SK-N-SH (cell line): Measurements from ENCODE around the gene GLDC. TPM values are rescaled to one million over a fixed set of nuclear protein-coding genes. Genes with fewer than 3 reads are reported as not detected.

Source experiments
- CHD2 ChIP-seq: fragments of 150-350 bp; IDR thresholded peaks from 2 replicates; pipeline ENCODE4 v1.6.1; 2018; ENCODE audit warnings: low read length; ENCODE audit not compliant: partially characterized antibody
- ELF1 ChIP-seq: IDR thresholded peaks from 2 replicates; pipeline ENCODE4 v1.4.0; 2012
- EP300 ChIP-seq, 2 experiments: IDR thresholded peaks; 2 replicates each; pipeline versions ENCODE4 v1.4.0 to v1.6.1; 2012; ENCODE audit warnings: borderline replicate concordance in 1 of 2, low read depth in 1 of 2, low read length in 1 of 2
- FOXJ3 ChIP-seq: sonication (generic); formaldehyde crosslinking; IDR thresholded peaks from 2 replicates; pipeline ENCODE4 v1.5.1; 2020; ENCODE audit warnings: mild to moderate bottlenecking, missing genetic modification reagents
- GABPA ChIP-seq: IDR thresholded peaks from 2 replicates; pipeline ENCODE4 v1.4.0; 2012; ENCODE audit warnings: low read depth, mild to moderate bottlenecking
- MAX ChIP-seq: IDR thresholded peaks from 2 replicates; pipeline ENCODE4 v1.4.0; 2012; ENCODE audit warnings: low read depth
- MXI1 ChIP-seq: IDR thresholded peaks from 2 replicates; pipeline ENCODE4 v1.6.1; 2012; ENCODE audit warnings: mild to moderate bottlenecking, low read depth, low read length, improper control_type of control experiment
- NFIC ChIP-seq: IDR thresholded peaks from 2 replicates; pipeline ENCODE4 v1.4.0; 2012; ENCODE audit warnings: borderline replicate concordance
- POLR2AphosphoS5 ChIP-seq: IDR thresholded peaks from 2 replicates; pipeline ENCODE4 v1.6.1; 2012; ENCODE audit warnings: low read depth, low read length
- RCOR1 ChIP-seq: fragments of 150-350 bp; IDR thresholded peaks from 2 replicates; pipeline ENCODE4 v1.6.1; 2017; ENCODE audit warnings: antibody characterized with exemption, low read length
- RXRA ChIP-seq: IDR thresholded peaks from 2 replicates; pipeline ENCODE4 v1.4.0; 2012; ENCODE audit warnings: low read depth, mild to moderate bottlenecking, borderline replicate concordance
- TAF1 ChIP-seq: IDR thresholded peaks from 2 replicates; pipeline ENCODE4 v1.6.1; 2012; ENCODE audit warnings: low read depth, mild to moderate bottlenecking, low read length, moderate library complexity, borderline replicate concordance
- TCF12 ChIP-seq: IDR thresholded peaks from 2 replicates; pipeline ENCODE4 v1.4.0; 2012
- USF1 ChIP-seq: IDR thresholded peaks from 2 replicates; pipeline ENCODE4 v1.4.0; 2012; ENCODE audit warnings: low read depth, borderline replicate concordance
- YY1 ChIP-seq: IDR thresholded peaks from 2 replicates; pipeline ENCODE4 v1.4.0; 2012; ENCODE audit warnings: low read depth, mild to moderate bottlenecking
- ZBTB33 ChIP-seq: IDR thresholded peaks from 2 replicates; pipeline ENCODE4 v1.4.0; 2012; ENCODE audit warnings: low read depth, borderline replicate concordance
- polyA plus RNA-seq, 3 experiments: library from polyadenylated mRNA; depleted of rRNA; stranded (reverse); fragments of >200 nt; gene quantifications; 2 replicates each; pipeline ENCODE4 v1.2.3, GENCODE V29; 2012
- TF ChIP-seq, protein P1 (sequence below): fragments of 150-350 bp; IDR thresholded peaks from 2 replicates; pipeline ENCODE4 v1.6.1; 2016; ENCODE audit warnings: mild to moderate bottlenecking, low read depth, low read length
- TF ChIP-seq, protein P2 (sequence below): IDR thresholded peaks from 2 replicates; pipeline ENCODE4 v1.6.1; 2012; ENCODE audit warnings: mild to moderate bottlenecking, low read depth, low read length, moderate library complexity

Gene GLDC
- polyA plus RNA-seq, 1 of the 3 experiments (the other 2 are of a cell fraction) = 4.1 TPM

- TF ChIP-seq, protein P1, sequence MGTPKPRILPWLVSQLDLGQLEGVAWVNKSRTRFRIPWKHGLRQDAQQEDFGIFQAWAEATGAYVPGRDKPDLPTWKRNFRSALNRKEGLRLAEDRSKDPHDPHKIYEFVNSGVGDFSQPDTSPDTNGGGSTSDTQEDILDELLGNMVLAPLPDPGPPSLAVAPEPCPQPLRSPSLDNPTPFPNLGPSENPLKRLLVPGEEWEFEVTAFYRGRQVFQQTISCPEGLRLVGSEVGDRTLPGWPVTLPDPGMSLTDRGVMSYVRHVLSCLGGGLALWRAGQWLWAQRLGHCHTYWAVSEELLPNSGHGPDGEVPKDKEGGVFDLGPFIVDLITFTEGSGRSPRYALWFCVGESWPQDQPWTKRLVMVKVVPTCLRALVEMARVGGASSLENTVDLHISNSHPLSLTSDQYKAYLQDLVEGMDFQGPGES = no peak
- TF ChIP-seq TAF1 (peak; percentile 60; the same call in 1 of the 2 replicates), ZBTB33 (peak; percentile 99), MXI1 (peak; percentile 79), FOXJ3 (CRISPR knock-in tag) (no peak), RXRA (no peak), USF1 (peak; percentile 95), RCOR1 (peak; percentile 14; the same call in 1 of the 2 replicates), TCF12 (0 out of 2 replicates have a peak, but pooled peaks have one; percentile 6), GABPA (peak; percentile 31), EP300 (IDR thresholded peaks at IDR 0.05; ENCODE audit: borderline replicate concordance in 1 of 2, low read depth in 1 of 2, low read length in 1 of 2) (0 out of 4 replicates have a peak, but pooled peaks of 1 of the 2 experiments have one; percentile 13), NFIC (no peak), POLR2AphosphoS5 (peak; percentile 86), CHD2 (peak; percentile 99), YY1 (no peak), ELF1 (peak; percentile 81), MAX (peak; percentile 94)
- TF ChIP-seq, protein P2, sequence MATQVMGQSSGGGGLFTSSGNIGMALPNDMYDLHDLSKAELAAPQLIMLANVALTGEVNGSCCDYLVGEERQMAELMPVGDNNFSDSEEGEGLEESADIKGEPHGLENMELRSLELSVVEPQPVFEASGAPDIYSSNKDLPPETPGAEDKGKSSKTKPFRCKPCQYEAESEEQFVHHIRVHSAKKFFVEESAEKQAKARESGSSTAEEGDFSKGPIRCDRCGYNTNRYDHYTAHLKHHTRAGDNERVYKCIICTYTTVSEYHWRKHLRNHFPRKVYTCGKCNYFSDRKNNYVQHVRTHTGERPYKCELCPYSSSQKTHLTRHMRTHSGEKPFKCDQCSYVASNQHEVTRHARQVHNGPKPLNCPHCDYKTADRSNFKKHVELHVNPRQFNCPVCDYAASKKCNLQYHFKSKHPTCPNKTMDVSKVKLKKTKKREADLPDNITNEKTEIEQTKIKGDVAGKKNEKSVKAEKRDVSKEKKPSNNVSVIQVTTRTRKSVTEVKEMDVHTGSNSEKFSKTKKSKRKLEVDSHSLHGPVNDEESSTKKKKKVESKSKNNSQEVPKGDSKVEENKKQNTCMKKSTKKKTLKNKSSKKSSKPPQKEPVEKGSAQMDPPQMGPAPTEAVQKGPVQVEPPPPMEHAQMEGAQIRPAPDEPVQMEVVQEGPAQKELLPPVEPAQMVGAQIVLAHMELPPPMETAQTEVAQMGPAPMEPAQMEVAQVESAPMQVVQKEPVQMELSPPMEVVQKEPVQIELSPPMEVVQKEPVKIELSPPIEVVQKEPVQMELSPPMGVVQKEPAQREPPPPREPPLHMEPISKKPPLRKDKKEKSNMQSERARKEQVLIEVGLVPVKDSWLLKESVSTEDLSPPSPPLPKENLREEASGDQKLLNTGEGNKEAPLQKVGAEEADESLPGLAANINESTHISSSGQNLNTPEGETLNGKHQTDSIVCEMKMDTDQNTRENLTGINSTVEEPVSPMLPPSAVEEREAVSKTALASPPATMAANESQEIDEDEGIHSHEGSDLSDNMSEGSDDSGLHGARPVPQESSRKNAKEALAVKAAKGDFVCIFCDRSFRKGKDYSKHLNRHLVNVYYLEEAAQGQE = no peak
- TF ChIP-seq, all 33 proteins: peak for 15
Observed at GRCh38 chr9:6681147-6681956, 35.8 kb upstream of the GLDC start (continued).
